Left ventricle myocardium inferior (tissue), 1 donor: ENCODE results near the gene SCYGR1. TPM values are rescaled to one million over a fixed set of nuclear protein-coding genes. Genes with fewer than 3 reads are reported as not detected.

Experiments
- DNase-seq: peaks from one replicate; pipeline ENCODE4 v3.0.0-alpha.2; 2020
- H3K27ac ChIP-seq: fragments of 200-600 bp; replicated peaks from 2 replicates; pipeline ENCODE4 v1.8.0; 2021
- H3K27me3 ChIP-seq: fragments of 200-600 bp; 2 replicates; pipeline ENCODE4 v1.8.0; 2021; ENCODE audit warnings: low read depth
- H3K36me3 ChIP-seq: fragments of 200-600 bp; 2 replicates; pipeline ENCODE4 v1.8.0; 2021
- H3K4me1 ChIP-seq: fragments of 200-600 bp; 2 replicates; pipeline ENCODE4 v1.8.0; 2021
- H3K4me3 ChIP-seq: fragments of 200-600 bp; 2 replicates; pipeline ENCODE4 v1.8.0; 2021; ENCODE audit warnings: mild to moderate bottlenecking, moderate library complexity
- H3K9me3 ChIP-seq: fragments of 200-600 bp; replicated peaks from 2 replicates; pipeline ENCODE4 v1.8.0; 2021
- intact Hi-C: fragments of 100-400 bp; cut with micrococcal nuclease; formaldehyde crosslinking; loops from one replicate; pipeline ENCODE4 v1.11.0; 2022
- total RNA-seq: library from RNA; stranded (reverse); fragmentation: NEBNext Ultra II Directional; extraction: Animal tissue kit (Norgen Biotek cat#: 25700); gene quantifications from one replicate; pipeline ENCODE4 v1.2.1, GENCODE V29; 2021
- TF ChIP-seq, protein P1 (sequence below): fragments of 200-600 bp; IDR thresholded peaks from 2 replicates; pipeline ENCODE4 v1.8.0; 2021; ENCODE audit warnings: antibody characterized with exemption, mild to moderate bottlenecking, borderline replicate concordance
- donor health status: DM: no; HTN: yes; CAD: no; lungs with severe emphysema.

Gene SCYGR1
- total RNA-seq, 1 donor from 2014 or later: not detected

DNA sequence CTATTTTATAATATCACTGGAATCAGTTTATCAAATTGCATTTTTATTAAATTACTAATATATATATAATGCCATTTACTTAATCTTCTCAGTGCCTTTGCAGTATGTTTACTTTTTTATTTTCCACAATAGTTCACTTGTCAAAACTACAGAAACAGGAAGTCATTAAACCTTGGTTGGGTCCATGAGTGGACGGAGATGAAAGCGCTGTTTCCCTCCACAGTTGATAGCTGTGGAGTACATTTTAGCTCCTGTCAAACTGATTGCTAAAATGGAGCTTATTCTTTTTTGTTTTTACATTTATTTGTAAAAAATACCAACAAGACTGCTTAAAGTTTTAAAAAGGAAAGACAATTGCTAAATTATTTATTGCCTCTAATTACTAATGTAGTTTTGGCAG is 43.5 kb downstream of the SCYGR1 start:
- TF ChIP-seq, protein P1, sequence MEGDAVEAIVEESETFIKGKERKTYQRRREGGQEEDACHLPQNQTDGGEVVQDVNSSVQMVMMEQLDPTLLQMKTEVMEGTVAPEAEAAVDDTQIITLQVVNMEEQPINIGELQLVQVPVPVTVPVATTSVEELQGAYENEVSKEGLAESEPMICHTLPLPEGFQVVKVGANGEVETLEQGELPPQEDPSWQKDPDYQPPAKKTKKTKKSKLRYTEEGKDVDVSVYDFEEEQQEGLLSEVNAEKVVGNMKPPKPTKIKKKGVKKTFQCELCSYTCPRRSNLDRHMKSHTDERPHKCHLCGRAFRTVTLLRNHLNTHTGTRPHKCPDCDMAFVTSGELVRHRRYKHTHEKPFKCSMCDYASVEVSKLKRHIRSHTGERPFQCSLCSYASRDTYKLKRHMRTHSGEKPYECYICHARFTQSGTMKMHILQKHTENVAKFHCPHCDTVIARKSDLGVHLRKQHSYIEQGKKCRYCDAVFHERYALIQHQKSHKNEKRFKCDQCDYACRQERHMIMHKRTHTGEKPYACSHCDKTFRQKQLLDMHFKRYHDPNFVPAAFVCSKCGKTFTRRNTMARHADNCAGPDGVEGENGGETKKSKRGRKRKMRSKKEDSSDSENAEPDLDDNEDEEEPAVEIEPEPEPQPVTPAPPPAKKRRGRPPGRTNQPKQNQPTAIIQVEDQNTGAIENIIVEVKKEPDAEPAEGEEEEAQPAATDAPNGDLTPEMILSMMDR: no peak
- Histone ChIP-seq H3K36me3 (peaks cover 65% of the 10 kb centered on the region), H3K27ac (no peak overlapping the region), H3K27me3 (no peaks in the 10 kb centered on the region), H3K9me3 (no peaks in the 10 kb centered on the region), H3K4me3 (no peak overlapping the region), H3K4me1 (no peaks in the 10 kb centered on the region)
- intact Hi-C loops: no loop called here
- no peak for DNase-seq

DNA sequence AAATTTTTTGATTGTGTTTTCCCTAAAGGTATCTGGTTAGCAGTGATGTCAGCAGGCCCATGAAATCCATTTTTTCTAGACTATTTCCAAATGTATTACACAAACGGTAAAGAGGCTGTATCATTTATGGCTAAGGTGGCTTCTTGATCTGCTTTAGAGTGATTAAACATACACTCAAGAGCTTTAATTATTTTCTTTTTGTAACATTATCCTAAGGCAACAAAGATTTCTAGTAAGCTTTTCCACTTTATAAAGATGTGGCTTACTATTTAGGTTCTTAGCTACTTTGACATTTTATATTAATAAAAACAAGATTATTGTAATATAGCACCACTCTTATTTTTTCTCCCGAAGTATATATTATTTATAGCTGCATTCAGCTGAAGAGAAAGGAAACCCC is 46.2 kb downstream of the SCYGR1 start:
- peaks cover 55% of the 10 kb centered on the region for H3K36me3 ChIP-seq
- DNase-seq: no peak
- H3K9me3 ChIP-seq: no peaks in the 10 kb centered on the region

DNA sequence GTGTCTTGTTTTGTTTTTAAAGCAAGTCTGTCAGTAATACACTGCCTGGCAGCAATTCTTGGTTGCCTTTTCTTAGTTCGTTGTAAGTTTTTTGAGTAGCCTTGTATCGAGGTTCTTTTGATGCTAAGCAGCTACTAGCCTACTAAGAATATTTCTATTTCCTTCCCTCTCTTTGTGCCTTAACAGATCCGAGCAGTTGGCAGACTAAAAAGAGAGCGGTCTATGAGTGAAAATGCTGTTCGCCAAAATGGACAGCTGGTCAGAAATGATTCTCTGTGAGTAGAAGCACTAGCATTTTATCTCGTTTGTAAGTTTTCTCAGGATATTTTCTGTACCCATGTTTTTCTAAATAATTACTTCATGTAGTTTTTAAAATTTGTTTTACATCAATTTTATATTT is 47.6 kb downstream of the SCYGR1 start:
- Histone ChIP-seq H3K4me3 (no peak overlapping the region), H3K9me3 (no peaks in the 10 kb centered on the region), H3K36me3 (peaks cover 67% of the 10 kb centered on the region), H3K4me1 (no peaks in the 10 kb centered on the region), H3K27me3 (no peaks in the 10 kb centered on the region), H3K27ac (no peak overlapping the region)
- TF ChIP-seq, protein P1: no peak
- intact Hi-C loops: no loop called here
- DNase-seq: no peak

More for the DNA sequence above, 46.2 kb downstream of the SCYGR1 start:
- intact Hi-C loops: no loop called here
- TF ChIP-seq, protein P1: no peak
- Histone ChIP-seq H3K4me3 (no peak overlapping the region), H3K4me1 (no peaks in the 10 kb centered on the region), H3K27ac (no peak overlapping the region), H3K27me3 (no peaks in the 10 kb centered on the region)

DNA sequence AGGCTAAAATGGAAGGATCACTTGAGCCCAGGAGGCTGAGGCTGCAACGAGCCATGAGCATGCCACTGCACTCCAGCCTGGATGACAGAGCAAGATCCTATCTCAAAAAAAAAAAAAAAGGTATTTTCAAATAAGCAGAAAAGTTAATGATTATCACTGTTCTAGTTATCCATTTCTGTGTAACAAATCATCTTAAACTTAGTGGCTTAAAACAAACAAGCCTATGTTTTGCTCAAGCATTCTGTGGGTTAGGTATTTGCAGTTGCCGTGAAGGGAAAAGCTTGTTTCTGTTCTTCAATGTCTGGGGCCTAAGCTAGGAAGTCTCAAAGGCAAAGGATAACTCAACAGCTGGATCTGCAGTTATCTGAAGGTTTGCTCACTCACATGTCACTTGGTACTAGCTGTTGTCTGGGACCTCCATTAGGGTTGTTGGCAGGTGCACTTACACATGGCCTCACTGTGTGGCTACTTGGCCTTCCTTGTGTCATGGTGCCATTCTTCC is 48.6 kb downstream of the SCYGR1 start:
- H3K4me3 ChIP-seq: no peak overlapping the region
- no peak overlapping the region for H3K27ac ChIP-seq
- H3K4me1 ChIP-seq: no peaks in the 10 kb centered on the region
- TF ChIP-seq, protein P1: no peak
- intact Hi-C loops: no loop called here
- no peak for DNase-seq
- H3K9me3 ChIP-seq: no peaks in the 10 kb centered on the region
- peaks cover 75% of the 10 kb centered on the region for H3K36me3 ChIP-seq
- no peaks in the 10 kb centered on the region for H3K27me3 ChIP-seq

Other genes starting within 250 kb of the SCYGR1 start
- 8.9 TPM for gene COL4A4, start 223.7 kb downstream of the SCYGR1 start, total RNA-seq
- gene COL4A3, start 223.3 kb downstream of the SCYGR1 start, total RNA-seq: 4.4 TPM
- gene MFF, start 62.7 kb downstream of the SCYGR1 start, total RNA-seq: 88.0 TPM
- gene TM4SF20, start 8.6 kb downstream of the SCYGR1 start, total RNA-seq: not detected
- gene AGFG1, start 84.2 kb upstream of the SCYGR1 start, total RNA-seq: 50.4 TPM
- not detected for gene SCYGR2, start 210.9 kb upstream of the SCYGR1 start, total RNA-seq
- gene SCYGR3, start 226.9 kb upstream of the SCYGR1 start, total RNA-seq: not detected
- not detected for gene SCYGR4, start 229.5 kb upstream of the SCYGR1 start, total RNA-seq